ENCODE measurements around the gene RASAL1.

Gene RASAL1

GRCh38 chr12:113057565-113058485, 77.7 kb downstream of the RASAL1 start:
- DNase-seq (ENCODE audit: low read depth in 2 of 2): no peak

DNA sequence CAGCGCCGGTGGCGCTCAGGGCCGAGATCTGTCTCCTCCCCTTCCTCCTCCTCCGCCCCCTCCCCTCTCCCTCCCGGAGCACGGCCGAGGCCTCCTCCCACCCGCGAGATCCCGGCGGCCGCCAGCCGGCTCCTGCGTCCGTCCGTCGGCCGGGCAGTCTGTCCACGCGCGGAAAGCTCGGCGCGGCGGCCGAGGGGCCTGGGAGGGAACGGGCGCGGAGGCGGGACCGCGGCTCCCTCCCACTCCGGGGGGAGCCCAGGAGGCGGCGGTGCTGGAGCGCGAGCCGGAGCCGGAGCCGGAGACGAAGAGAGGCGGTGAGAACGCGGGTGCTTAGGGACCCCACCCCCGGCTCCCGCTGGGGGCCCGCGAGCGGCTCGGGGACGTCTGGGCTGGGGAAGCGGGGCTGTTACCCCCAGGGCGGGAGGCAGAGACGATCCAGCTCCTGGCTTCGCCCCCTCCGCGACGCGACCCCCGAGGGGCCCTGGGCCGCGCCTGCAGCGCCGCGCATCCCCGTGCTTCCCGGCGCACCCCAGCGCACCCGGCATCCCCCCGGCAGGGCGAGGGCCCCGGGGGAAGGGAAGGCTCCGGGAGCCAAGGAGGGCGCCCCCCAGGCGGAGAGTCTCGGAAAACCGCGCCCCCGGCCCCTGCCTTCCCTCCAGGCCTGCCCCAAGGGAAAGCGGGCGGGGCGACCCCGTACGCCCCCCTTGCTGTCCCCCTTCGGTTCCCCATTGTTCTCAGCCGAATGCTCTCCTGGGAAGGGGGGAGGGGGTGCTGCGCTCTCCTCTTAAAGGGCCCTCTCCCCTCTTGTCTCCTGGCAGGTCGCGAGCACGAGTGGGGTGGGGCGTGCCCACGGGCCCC, 78.7 kb downstream of the RASAL1 start, which contains the start of gene DTX1:
TSS of gene DTX1 (plus strand) at position 100 of the 858 bp plus-strand sequence. CDS start 1,463 bp downstream, outside the sequence.
- peak in 1 of 2 donors; percentile 22 for DNase-seq (ENCODE audit: low read depth in 2 of 2)

- no peak for DNase-seq (ENCODE audit: low read depth in 2 of 2)
Observed at GRCh38 chr12:113056381-113056630, 79.3 kb downstream of the RASAL1 start.

DNA sequence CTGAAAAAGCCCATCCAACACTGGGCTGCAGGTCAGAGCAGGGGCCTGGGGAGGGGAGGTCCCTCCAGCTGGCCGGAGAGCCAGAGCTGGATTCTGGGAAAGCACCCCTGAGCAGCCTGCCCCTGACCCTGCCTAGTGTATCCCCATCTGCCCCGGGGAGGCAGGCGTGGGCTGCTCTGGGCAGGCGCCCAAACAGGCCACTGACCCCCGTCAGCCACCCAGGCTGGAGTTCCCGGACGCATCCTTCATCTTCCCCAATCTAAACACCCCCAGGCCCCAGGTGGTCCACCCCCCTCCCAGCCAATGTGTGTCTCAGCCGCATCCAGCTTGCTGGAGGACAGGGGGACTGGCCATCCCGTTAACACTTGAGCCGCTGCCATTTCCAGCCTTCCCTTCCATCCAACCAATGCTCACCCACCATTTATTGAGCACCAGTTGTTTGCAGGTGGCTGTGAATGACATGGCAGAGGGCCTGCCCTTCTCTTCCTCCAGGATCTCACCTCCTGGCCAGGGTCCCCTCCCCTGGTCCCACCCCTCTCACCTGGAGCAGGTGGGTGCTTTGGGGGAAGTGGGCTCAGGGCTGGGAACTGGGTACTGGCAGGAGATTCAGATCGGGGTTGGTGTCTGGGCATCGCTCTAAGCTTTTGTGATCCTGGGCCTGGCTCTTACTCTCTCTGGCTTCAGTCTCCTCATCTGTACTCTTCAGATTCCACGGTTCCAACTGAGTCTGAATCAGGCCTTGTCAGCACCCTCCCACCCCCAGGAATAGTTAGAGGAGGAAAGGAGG, 79.8 kb downstream of the RASAL1 start:
- no peak for DNase-seq (ENCODE audit: low read depth in 2 of 2)

- no peak for DNase-seq (ENCODE audit: low read depth in 2 of 2)
Observed at GRCh38 chr12:113054948-113055486, 80.5 kb downstream of the RASAL1 start.

GRCh38 chr12:113052326-113052725, 83.2 kb downstream of the RASAL1 start:
- DNase-seq (ENCODE audit: low read depth in 2 of 2): no peak

- no peak for DNase-seq (ENCODE audit: low read depth in 2 of 2)
Observed at GRCh38 chr12:113051759-113052158, 83.8 kb downstream of the RASAL1 start.

- DNase-seq (ENCODE audit: low read depth in 2 of 2): no peak
Observed at GRCh38 chr12:113050795-113051194, 84.8 kb downstream of the RASAL1 start.

- no peak for DNase-seq (ENCODE audit: low read depth in 2 of 2)
Observed at GRCh38 chr12:113049976-113050742, 85.4 kb downstream of the RASAL1 start.

Measured in stimulated activated CD4-positive, alpha-beta T cell treated with anti-CD3 and anti-CD28 coated beads, Interleukin-1b, Interleukin-23, amount 100 ng/mL, for 1 hour (primary cell).